Measurements from ENCODE around the gene LRCOL1. TPM values are rescaled to one million over a fixed set of nuclear protein-coding genes. Genes with fewer than 3 reads are reported as not detected.

LRCOL1 gene
- total and polyA plus RNA-seq, 12 donors, result 0.22 to 1.4 (median 1.2) TPM; not detected in 5

DNA sequence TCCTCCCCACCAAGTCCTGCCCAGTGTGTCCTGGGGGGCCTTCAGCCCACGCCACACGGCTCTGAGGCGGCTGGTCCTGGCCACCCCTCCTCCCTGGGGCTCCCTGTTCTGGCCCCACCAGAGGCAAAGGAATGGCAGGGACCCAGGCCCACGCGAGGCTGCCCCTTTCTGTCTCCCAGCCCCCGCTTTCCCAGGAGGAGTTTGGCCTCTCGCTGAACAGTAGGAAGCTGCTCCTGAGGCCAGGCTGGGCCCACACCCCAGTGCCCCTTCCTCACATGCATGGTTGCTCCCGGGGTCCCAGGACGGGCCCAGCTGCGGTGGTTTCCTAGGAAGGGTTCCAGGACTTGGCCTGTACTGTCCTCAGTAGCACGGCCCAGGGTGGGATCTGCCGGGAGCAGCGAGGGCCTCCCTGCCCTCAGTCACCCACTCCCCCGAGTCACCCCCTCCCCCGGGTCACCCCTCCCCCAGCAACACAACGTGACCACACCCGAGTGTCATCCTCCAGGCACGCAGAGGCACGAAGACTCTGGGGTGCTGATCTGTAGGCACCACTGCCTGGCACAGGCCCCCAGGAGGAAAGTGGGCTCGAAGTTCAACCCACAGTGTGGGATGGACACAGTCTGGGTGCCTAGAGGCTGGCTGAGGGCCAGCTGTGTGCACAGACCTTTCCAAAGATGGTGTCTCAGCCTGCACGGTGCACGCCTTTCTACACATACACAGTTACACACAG, 33.0 kb downstream of the LRCOL1 start:
- 91 to 99% (median 94%) methylated on average over 8 to 22 of the region's 22 CpGs for WGBS, 4 donors
- no peaks in the 10 kb centered on the region for H3K4me1 ChIP-seq (replicated peaks in 1 of 2)
- H3K27ac ChIP-seq, result no peak overlapping the region
- no peak for DNase-seq
- H3K9me3 ChIP-seq (replicated peaks in 1 of 3), result no peaks in the 10 kb centered on the region
- no peak overlapping the region for H3K4me3 ChIP-seq
- intact Hi-C loops (cut with DNase I), result no loop called here
- H3K27me3 ChIP-seq, result no peaks in the 10 kb centered on the region
- H3K36me3 ChIP-seq (replicated peaks in 1 of 2), result peaks cover 0 to 29% of the 10 kb centered on the region in 2 donors
- no peak for TF ChIP-seq POLR2A (IDR thresholded peaks at IDR 0.05)
- TF ChIP-seq, protein P1, sequence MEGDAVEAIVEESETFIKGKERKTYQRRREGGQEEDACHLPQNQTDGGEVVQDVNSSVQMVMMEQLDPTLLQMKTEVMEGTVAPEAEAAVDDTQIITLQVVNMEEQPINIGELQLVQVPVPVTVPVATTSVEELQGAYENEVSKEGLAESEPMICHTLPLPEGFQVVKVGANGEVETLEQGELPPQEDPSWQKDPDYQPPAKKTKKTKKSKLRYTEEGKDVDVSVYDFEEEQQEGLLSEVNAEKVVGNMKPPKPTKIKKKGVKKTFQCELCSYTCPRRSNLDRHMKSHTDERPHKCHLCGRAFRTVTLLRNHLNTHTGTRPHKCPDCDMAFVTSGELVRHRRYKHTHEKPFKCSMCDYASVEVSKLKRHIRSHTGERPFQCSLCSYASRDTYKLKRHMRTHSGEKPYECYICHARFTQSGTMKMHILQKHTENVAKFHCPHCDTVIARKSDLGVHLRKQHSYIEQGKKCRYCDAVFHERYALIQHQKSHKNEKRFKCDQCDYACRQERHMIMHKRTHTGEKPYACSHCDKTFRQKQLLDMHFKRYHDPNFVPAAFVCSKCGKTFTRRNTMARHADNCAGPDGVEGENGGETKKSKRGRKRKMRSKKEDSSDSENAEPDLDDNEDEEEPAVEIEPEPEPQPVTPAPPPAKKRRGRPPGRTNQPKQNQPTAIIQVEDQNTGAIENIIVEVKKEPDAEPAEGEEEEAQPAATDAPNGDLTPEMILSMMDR (IDR thresholded peaks at IDR 0.05), result no peak

- intact Hi-C loops (cut with DNase I), result no loop called here
- 94 to 96% (median 96%) methylated on average over 3 to 12 of the region's 12 CpGs for WGBS, 4 donors
- Histone ChIP-seq H3K36me3 (replicated peaks in 1 of 2) (peaks cover 0 to 29% of the 10 kb centered on the region in 2 donors), H3K27me3 (no peaks in the 10 kb centered on the region), H3K4me1 (replicated peaks in 1 of 2) (no peaks in the 10 kb centered on the region), H3K9me3 (replicated peaks in 1 of 3) (no peaks in the 10 kb centered on the region), H3K27ac (no peak overlapping the region), H3K4me3 (no peak overlapping the region)
- TF ChIP-seq POLR2A (IDR thresholded peaks at IDR 0.05), result no peak
- TF ChIP-seq, protein P1 (IDR thresholded peaks at IDR 0.05), result no peak
- no peak for DNase-seq
Measured at GRCh38 chr12:132576701-132577100, 33.7 kb downstream of the LRCOL1 start.

DNA sequence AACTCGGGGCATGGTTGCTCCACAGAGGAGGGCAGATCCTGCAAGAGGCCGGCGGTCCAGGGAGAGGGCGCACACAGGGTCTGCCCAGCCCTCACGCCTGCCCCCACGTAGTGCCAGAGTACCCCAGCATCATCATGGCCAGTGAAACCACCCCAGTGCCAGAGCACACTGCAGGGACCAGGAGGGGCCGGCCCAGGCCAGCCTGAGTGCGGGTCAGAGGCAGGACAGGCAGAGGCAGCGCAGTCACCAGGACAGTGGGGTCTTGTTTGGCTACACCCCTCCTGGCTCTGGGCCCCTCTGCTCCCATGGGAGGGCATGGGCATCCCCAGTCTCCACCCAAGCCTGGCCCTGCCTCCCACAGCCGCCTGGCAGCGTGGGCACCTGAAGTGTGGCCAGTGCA, 34.7 kb downstream of the LRCOL1 start:
- WGBS, 4 donors, result 91 to 96% (median 94%) methylated on average over 8 to 11 of the region's 11 CpGs
- TF ChIP-seq, protein P1 (IDR thresholded peaks at IDR 0.05), result no peak
- TF ChIP-seq POLR2A (IDR thresholded peaks at IDR 0.05), result no peak
- Histone ChIP-seq H3K4me1 (replicated peaks in 1 of 2) (no peaks in the 10 kb centered on the region), H3K4me3 (no peak overlapping the region), H3K36me3 (replicated peaks in 1 of 2) (peaks cover 0 to 29% of the 10 kb centered on the region in 2 donors), H3K27me3 (no peaks in the 10 kb centered on the region), H3K9me3 (replicated peaks in 1 of 3) (no peaks in the 10 kb centered on the region), H3K27ac (no peak overlapping the region)
- DNase-seq, result no peak
- intact Hi-C loops (cut with DNase I), result no loop called here

DNA sequence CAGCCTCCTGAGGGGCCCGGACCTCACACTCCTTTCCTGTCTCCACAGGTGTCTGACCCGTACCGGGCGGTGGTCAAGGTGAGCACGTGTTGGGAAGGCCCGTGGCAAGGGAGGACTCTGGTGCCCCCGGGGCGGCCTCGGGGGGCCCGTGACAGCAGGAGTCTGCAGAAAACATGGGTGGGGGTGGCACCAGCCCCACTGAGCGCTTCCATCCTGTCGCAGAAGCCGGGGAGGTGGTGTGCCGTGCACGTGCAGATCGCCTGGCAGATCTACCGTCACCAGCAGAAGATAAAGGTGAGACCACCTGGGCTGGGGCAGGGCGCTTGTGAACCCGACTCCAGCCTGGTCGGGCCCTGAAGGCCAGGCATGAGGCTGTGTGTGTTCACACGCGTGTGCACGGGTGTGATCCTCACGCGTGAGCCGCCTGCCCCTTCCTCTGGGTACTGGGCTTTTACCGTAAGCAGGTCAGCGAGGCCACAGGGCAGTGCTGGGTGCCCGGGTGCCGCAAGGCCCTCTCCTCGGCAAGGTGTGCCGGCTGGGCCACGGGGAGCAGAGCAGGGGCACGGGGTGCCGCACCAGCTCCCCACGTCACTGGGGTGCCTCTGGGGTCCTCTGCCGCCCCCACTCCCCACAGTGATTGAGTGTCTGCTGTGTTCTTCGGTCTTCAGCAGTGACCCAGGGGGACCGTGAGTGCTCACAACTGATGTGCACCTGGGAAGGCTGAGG, 35.9 kb downstream of the LRCOL1 start:
- Histone ChIP-seq H3K9me3 (replicated peaks in 1 of 3) (no peaks in the 10 kb centered on the region), H3K27me3 (no peaks in the 10 kb centered on the region), H3K36me3 (replicated peaks in 1 of 2) (peaks cover 0 to 23% of the 10 kb centered on the region in 2 donors), H3K4me3 (no peak overlapping the region), H3K4me1 (replicated peaks in 1 of 2) (no peaks in the 10 kb centered on the region), H3K27ac (no peak overlapping the region)
- DNase-seq, result no peak
- 95 to 100% (median 97%) methylated on average over 12 to 39 of the region's 39 CpGs for WGBS, 4 donors
- intact Hi-C loops (cut with DNase I), result no loop called here
- TF ChIP-seq, protein P1 (IDR thresholded peaks at IDR 0.05), result no peak
- TF ChIP-seq POLR2A (IDR thresholded peaks at IDR 0.05), result no peak

Measured in adrenal gland (tissue), 12 donors.